HG02588 (cell line): ENCODE measurements around the gene GABRB2.

Source experiments
- ATAC-seq: cut with Tn5 transposase; IDR thresholded peaks from one replicate; pipeline ENCODE4 v1.9.1; 2021; ENCODE audit warnings: mild to moderate bottlenecking, moderate library complexity; ENCODE audit not compliant: unreplicated experiment

GABRB2 gene

DNA sequence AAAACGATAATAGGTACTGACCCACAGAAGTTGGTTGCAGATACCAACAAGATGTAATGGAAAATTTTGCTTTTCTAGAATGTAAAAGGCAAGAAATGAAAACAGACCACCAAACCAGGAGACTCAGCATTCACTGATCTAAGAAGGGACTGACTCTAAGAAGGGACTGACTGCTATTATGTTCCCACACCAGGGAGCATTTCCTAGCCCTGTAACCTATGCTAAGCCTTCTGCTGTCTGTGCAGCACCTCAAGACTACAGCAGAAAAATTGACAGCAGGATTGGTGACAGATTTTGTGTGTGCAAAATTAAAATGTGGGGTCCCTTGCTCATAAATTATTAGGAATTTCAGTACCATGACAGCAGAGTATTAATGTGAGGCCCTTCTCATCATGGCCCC, 154.8 kb downstream of the GABRB2 start:
- no peak for ATAC-seq

DNA sequence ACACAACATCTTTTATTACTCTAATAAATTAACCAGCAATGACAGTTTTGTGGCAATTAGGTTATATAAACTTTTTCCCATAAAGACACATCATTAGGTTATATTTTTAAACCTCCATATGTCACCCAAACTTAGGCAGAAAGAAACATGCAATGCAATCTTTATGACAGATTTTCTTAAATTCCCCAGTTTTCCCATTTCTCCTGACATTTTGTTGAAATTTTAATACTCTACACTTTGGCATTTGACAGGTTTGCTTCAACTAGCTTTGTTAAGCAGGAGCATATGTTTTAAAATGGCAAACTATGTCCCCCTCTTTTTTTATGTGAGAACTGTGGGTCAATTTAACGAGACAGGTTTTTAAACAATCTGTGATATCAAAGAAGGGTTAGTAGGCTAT, 155.5 kb downstream of the GABRB2 start:
- ATAC-seq = no peak

DNA sequence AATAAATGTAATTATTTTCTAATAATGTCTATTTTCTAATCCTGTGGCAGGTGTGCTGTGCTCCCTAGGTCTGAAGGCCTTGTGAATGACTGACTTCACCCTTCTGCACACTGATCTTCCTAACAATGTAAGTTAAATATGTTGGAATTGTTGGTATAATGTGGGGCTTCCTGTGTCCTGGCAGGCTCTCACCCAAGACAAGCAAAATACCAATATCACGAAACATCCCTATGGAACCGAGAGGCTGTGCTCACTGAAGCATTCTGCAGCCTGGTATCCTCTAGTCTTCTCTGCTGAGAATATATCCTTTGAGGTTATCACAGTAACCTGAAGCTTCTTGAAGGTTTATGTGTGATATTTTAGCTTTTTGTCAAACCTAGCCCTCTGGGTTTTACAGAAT, 159.4 kb downstream of the GABRB2 start:
- no peak for ATAC-seq

DNA sequence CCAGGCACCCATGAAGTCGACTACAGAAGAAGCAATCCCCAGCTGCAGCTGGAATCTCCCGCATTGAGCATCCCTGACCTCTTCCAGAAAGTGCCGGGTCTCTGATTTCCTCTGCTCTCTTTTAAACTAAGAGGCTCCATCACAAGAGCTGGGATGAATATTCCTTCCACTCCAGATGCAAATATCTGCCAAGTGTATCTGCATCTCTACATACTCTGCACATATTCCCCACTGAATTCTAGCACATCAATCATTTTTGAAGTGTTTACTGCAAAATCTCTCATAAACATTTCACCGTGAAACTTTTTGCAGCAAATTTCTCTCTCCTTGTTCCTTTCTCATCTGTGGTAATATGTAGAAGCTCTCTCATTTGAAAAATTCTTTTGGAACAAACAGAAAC, 161.5 kb downstream of the GABRB2 start:
- ATAC-seq = no peak

DNA sequence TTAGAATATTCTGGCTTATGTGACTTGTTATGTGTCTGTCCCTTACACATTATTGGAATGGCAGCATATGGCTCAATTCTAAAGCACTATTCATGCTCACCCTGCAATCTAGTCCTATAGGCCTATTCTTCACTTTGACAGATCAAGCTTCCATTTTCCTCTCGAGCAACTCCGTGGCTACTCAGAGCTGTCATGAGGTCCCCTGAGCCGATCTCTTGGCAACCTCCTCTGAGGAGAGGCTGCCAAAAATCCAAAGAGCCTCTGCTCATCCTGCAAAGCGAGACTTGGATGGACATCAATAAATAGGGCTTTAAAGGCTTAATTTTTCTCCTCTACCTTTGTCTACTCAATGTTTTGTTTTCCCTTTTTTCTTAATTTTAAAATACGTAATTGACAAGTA, 163.8 kb downstream of the GABRB2 start:
- ATAC-seq = no peak

DNA sequence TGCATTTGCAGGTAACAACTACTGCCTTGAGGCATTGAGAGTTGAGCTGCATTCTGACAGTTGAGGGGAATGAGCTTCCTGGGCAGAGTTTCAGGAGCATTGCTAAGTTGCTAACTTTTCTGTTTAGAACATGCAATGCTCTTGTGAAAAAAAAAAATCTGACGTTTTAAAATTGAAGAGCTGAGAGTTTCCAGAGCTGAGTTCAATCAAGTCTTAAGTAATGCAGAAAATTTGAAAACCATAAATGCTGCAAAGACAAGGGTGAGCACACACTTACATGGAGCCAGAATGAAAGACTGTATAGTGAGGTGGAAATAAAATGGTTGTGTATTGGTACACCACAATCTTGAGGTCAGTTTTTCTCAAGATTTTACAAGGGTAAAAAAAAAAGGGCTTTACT, 166.0 kb downstream of the GABRB2 start:
- ATAC-seq = no peak

DNA sequence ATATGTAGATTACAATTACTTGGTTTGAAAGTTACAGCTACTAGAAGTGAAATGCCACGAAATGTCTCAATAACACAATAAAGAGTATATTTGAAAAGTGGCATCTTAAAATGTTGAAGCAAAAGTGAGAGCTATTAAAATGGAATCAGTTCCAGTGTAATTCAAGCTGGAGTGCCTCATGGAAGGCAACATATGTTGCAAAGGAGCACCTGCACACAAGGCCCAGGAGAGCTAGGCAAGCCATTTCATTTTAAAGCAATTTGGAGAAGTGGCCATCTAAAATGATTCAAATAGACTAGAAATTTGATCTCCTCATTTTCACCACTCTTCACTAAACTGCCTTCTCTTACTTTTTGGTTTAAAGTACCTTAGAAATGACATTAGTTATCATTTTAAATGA, 167.8 kb downstream of the GABRB2 start:
- no peak for ATAC-seq

DNA sequence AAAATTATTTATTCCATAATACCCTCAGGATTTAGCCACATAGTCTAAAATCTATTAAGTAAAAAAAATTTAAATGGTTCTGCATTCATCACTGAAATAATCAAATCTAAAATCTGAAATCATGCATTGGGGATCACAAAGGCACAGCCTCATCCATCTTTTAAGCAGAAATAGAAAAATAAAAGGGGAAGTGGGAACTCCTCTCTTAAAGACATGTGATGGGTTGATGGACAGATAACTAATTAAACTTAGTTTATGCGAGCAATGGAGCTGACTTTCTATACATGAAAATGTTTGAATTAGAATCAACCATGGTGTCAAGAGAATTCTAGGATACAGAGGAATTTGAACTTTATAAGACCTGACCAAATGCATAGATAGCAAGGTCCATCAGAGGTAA, 170.5 kb downstream of the GABRB2 start:
- no peak for ATAC-seq

DNA sequence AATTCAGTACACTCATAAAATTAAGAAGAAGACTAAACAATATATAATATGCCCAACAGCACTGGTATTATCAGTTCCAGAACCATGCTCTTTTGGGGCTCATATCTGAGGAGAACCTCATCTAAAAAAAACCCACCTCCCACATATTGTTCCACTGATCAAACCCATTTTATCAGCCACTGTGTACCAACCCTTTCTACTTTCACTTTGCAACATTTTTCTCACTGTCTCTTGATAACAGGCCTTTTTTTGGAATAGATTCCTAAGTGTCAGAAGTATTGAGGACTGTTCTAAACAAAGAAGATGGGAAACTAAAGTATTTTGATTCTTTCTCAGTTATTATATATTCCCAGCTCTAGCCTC, 173.2 kb downstream of the GABRB2 start:
- ATAC-seq = peak; percentile 35

DNA sequence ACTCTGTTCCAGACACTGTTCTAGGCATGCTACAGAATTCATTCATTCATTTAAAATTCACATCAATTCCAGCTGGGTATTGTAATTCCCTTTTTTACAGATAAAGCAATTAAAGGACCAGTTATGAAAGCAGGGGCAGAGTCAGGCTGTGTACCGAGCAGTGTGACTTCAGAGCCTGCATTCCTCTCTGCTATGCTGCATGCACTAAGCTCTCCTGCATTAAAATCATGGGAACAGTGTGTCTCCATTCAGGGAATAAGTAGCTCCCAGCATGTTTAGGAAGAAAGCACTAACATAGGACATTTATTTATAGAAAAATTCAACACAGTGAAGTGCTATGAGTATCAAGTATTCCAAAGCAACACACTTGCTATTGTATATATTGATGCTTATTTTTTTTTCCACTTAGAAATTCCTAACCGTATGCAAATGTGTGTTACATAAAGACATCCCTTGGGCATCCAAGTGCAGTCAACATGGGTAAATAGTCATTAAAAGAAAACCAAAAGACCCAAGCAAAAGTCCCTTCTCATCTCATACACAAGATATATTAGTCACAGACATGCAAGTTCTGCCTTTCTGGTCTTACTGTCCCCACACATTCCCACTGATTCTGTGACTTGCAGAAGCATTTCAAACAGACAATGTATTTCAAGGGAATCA, 173.7 kb downstream of the GABRB2 start:
- ATAC-seq = peak; percentile 85

DNA sequence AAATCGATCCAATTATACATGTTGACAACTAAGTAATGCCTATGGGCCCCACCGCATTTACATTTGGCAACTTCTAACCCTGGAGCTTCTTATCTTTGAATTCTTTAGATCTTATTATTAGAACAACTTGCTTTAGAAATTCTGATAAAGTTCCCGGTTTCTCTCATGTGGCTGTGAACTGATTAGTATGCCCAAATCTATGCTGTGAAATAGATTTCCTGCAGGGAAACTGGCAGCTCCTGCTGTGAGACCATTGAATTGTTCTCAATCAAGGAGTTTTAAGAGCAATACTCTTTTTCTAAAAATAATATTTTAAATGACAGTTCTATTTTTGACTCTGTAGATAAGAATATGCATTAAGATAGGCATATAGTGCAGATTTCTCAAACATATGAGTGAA, 177.5 kb downstream of the GABRB2 start:
- ATAC-seq = no peak

DNA sequence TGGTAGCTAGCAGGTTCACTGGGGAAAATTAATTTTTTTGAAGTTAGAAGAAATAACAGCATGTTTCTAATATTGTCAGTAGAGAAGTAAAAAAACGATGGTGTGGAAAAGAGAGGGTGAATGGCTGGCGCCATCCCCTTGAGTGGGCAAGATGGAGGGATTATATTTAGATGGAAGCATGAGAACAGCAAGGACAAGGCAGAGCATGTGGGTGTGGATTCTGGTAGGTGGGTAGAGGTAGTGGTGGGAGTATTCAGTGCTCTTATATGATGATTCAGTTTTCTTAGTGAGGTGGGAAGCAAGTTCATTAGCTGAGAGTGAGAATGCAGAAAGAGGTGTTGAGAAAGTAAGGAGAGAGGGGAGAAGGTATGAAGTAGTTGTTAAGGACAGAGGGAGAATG, 188.1 kb downstream of the GABRB2 start:
- ATAC-seq = no peak

DNA sequence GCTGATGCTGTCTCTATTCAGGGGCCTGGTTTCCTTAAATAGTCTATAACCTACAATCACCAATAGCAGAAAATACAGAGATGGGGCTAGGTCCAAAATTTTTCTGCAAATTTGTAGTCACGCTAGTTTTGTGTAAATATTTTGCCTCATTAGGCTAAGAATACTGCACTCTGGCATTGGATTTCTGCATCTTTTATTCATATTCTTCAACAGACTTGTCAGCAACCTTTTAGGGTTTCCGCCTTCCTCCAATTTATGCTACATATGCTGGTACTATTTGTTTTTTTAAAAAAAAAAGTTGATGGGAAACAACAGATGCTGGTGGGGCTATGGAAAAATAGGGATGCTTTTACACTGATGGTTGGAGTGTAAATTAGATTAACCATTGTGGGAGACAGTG, 202.3 kb downstream of the GABRB2 start:
- ATAC-seq = no peak

DNA sequence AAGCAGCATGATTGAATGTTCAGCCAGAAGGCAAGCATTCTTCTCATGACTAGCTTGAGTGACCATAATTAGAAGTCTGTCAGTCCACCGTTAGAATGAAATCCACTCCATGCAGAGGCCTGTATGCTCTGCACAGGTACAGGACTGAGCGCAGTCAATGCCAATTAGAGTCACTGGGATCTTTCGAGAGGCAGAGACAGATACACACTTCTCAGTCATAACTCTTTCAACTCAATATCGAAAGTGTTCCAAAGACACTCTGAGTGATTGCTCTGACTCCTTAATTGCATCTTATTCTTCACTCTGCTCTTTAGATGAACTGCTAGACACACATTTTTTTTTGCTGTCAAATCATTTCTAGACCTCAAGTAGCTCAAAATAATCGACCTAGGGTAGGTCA, 203.6 kb downstream of the GABRB2 start:
- no peak for ATAC-seq

DNA sequence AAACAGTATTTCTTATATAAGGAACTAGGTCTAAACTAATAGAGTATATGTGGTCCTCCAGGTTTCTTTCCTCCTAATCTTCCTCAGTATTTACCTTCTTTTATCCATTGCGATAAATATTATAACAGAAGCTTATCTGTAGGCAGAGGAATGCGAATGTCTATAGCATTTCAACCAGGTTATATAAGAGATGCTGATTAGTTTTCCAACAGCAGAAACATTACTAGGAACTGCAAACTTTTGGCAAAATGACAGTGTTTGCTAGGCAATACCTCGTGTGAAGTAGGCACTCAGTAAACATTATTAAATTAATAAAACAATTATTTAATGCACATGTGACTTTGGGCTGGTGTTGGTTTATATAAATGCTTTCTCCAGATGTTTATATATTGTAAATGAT, 206.5 kb downstream of the GABRB2 start:
- no peak for ATAC-seq

DNA sequence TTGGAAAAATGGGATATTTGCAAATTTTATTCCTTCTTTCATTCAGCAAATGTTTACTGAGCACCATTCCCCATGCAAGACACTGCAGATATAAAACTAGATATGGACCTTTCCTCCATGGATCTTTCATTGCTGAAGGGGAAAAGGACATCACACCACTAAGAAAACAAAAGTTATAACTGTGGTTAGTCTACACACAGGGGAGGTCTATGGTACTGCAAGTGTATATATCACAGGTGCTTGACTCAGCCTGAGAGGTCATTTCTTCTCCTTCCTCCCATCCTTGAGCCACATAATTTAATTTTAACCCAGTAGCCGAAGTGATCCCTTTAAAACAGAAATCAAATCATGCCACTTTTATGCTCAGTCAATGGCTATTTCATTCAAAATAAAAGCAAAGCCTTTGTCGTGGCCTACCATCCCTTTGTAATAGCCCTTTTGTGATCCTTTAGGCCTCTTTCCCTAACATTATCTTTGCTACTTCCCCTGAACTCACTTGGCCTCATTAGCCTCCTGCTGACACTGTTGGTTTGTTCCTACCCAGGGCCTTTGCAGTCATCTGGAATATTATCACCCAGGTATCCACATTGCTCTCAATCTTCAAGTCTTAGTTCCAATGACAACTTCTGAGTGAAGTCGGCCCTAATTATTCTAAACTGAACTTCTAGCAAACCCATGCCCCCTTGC, 213.2 kb downstream of the GABRB2 start:
- ATAC-seq = no peak

DNA sequence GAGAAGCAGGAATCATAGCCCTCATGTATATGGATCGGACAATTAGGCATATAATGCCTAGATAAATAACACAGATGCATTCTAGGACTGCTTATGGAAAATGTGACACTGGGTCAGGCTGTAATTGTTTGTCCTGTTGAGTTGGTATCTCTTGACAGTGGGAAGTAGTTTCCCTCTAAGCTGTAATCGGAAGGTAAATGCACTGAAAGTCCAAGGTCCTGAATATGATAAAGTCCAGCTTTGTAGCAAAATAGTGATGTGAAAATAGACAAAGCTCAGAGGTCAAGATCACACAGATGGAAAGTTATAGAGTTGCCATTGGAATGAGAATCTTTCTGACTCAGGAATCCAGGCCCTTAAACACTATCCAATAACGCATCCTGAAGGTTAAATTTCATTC, 214.2 kb downstream of the GABRB2 start:
- ATAC-seq = no peak

DNA sequence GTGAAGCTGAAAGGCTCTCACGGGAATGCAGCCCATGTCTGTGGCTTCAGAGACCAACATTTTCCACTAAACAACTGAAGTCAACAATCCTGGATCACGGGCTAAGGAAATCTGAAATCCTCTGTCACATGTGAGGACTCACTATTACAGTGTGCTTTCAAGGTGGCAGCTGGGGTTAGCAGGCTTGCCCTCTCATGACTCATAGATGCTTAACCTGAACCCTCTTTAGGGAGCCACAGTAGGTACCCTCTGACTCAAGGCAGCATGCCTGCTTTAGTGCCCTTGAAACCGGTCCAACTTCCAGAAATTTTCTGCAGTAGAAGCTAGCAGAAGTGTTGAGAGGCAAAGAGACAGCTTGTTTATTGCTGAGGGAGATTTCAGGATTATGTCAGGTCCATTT, 232.5 kb downstream of the GABRB2 start:
- ATAC-seq = no peak

DNA sequence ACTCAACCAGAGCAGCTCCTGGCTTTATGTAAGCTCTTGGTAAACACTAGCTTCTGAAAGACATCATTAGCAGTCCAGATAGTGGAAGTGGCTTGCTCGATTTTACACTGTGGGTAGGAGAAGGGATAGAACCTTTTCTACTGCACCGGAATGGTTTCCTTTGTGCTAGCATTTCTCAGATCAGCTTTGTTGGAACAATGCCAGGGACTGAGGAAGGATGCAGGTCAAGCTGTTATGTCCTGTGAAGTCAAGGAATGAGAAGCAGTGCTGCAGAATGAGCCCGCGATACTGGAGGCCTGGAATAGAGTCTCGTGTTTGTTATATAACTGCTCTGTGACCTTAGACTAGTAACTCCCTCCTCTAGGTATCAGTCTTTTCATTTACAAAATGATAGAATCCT, 233.6 kb downstream of the GABRB2 start:
- ATAC-seq = no peak

DNA sequence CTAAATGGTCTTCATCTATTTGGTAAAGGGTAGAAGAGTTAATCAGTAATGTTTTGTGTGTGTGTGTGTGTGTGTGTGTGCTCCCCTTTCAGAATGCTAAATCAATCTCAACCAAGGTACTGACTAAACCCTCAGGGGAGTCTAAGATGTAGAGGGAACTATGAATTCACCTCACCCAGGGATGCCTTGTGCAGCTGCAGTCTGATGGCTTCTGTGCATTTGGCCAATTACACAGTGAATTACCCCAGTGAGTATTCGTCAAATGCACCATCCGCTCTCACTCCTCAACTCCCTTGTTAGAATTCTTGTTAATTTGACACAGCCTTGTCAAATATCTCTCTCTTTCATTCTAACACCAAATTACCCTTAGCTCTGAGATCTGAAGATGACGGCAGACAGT, 234.6 kb downstream of the GABRB2 start:
- ATAC-seq = peak; percentile 29

DNA sequence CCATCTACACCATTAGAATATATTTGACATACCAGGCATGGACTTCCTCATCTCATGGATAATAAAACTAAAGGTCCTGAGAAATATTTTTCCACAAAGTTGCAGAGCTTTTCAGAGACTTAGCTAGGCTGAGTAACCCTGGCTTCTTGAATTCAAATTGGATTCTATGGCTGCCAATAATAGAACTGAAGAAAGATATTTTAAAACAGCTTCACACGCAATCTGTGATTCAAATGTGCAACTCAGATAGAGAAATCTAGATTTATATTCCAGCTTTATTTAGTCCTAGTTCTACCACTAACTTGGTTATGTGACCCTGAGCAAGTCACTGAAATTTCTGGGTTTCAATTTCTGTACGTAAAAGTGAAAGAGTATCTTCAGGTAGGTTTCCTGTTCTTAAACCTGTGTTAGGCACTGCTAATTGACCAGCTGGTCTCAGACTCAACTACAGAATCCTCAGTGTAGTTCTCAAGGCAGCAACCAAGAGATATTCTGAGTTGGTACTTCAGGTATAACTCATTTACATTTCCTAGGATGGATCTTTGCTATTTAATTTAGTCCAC, 235.3 kb downstream of the GABRB2 start:
- ATAC-seq = peak; percentile 88

DNA sequence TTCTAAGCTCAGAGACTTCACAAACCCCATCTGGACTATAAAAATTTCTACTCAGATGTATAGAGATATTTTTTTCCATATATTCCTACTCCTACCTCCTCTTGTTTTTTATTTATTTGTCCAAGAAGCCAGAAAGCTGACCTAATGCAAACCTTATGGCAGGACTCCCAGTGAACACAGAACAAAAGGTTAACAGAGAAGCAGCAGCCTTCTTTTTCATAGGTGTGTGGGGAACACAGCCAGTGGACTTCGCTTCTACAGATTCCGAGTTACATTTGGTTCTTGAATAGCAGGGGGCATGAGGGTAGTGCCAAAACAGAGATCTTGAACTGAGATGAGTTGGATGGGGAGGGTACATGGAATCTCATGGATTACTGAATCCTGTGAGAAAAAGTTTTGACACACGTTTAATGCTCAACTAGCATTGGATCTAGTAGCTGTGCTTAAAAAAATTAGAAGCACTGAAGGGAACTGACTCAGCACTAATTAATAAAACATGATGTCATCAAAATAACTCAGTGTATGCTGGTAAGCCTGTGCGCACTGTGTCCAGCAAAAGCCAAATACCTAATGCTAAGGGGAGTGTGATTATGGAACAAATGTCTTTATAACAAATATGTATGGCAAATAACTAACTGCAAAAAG, 240.1 kb downstream of the GABRB2 start:
- ATAC-seq = no peak
